ENCODE data around the gene GNG12.

GRCh38 chr1:67682659-67683197 lies 150.5 kb downstream of the GNG12 start:
- no peak for TF ChIP-seq CTCF (optimal IDR thresholded peaks at IDR 0.05 in 1 of 3, IDR thresholded peaks at IDR 0.05 in 1 of 3, conservative IDR thresholded peaks at IDR 0.05 in 1 of 3; ENCODE audit: extremely low read depth in 1 of 3, insufficient read depth in 2 of 3, low read length in 3 of 3)
- no peak for TF ChIP-seq EZH2 (IDR thresholded peaks at IDR 0.05; ENCODE audit: low read length)

Data from keratinocyte (primary cell).